GM23338 (cell line): ENCODE results near the gene CHRM5. TPM values are rescaled to one million over a fixed set of nuclear protein-coding genes. Genes with fewer than 3 reads are reported as not detected.

Source experiments
- ATAC-seq: fragments of 200-7000 bp; cut with Tn5 transposase; 3 replicates; pipeline ENCODE4 v1.9.1; 2020
- DNase-seq: peaks from one replicate; pipeline ENCODE4 v3.0.0-alpha.2; 2015; ENCODE audit warnings: low spot score
- H2AFZ ChIP-seq: fragments of 200-600 bp; sonication (generic); 2 replicates; pipeline ENCODE4 v1.8.0; 2016; ENCODE audit warnings: antibody characterized with exemption, mild to moderate bottlenecking, moderate library complexity
- H3F3A ChIP-seq: fragments of 200-600 bp; sonication (generic); replicated peaks from 2 replicates; pipeline ENCODE4 v1.8.0; 2017; ENCODE audit warnings: antibody characterized with exemption, mixed run types, low read depth
- H3K27ac ChIP-seq: fragments of 200-600 bp; sonication (generic); 2 replicates; pipeline ENCODE4 v1.6.1; 2016; ENCODE audit warnings: low read depth
- H3K27me3 ChIP-seq: fragments of 200-600 bp; sonication (generic); 2 replicates; pipeline ENCODE4 v1.8.0; 2016; ENCODE audit warnings: mild to moderate bottlenecking, mixed run types, moderate library complexity; ENCODE audit not compliant: insufficient read depth
- H3K36me3 ChIP-seq: fragments of 200-600 bp; sonication (generic); 2 replicates; pipeline ENCODE4 v1.8.0; 2016; ENCODE audit warnings: mild to moderate bottlenecking; ENCODE audit not compliant: insufficient read depth
- H3K4me1 ChIP-seq: fragments of 200-600 bp; sonication (generic); 2 replicates; pipeline ENCODE4 v1.8.0; 2016; ENCODE audit warnings: mild to moderate bottlenecking, moderate library complexity; ENCODE audit not compliant: insufficient read depth
- H3K4me2 ChIP-seq: fragments of 200-600 bp; sonication (generic); 2 replicates; pipeline ENCODE4 v1.7.1; 2017; ENCODE audit warnings: mixed run types
- H3K4me3 ChIP-seq: fragments of 200-600 bp; sonication (generic); 2 replicates; pipeline ENCODE4 v1.6.1; 2016; ENCODE audit warnings: mixed run types
- H3K79me2 ChIP-seq: fragments of 200-600 bp; sonication (generic); replicated peaks from 2 replicates; pipeline ENCODE4 v1.8.0; 2017; ENCODE audit warnings: mild to moderate bottlenecking; ENCODE audit not compliant: insufficient read depth
- H3K9me2 ChIP-seq: fragments of 200-600 bp; sonication (generic); 2 replicates; pipeline ENCODE4 v1.8.0; 2017; ENCODE audit not compliant: insufficient read depth
- H4K20me1 ChIP-seq: fragments of 200-600 bp; sonication (generic); replicated peaks from 2 replicates; pipeline ENCODE4 v1.8.0; 2017; ENCODE audit warnings: mild to moderate bottlenecking; ENCODE audit not compliant: insufficient read depth
- H3K27ac Mint-ChIP-seq: 2 replicates; pipeline ENCODE4 v1.8.0; 2020; ENCODE audit warnings: inconsistent platforms, mild to moderate bottlenecking, moderate library complexity, mixed read lengths
- H3K27me3 Mint-ChIP-seq: 3 replicates; pipeline ENCODE4 v1.8.0; 2022; ENCODE audit warnings: low read depth, mild to moderate bottlenecking, moderate library complexity, mixed read lengths, inconsistent platforms; ENCODE audit not compliant: insufficient read depth, poor library complexity
- H3K36me3 Mint-ChIP-seq: 3 replicates; pipeline ENCODE4 v1.8.0; 2021; ENCODE audit warnings: low read depth, mild to moderate bottlenecking, inconsistent platforms, moderate library complexity, mixed read lengths
- H3K4me1 Mint-ChIP-seq: 3 replicates; pipeline ENCODE4 v1.8.0; 2020; ENCODE audit warnings: mild to moderate bottlenecking, inconsistent platforms, mixed read lengths
- H3K4me3 Mint-ChIP-seq: 3 replicates; pipeline ENCODE4 v1.8.0; 2021; ENCODE audit warnings: moderate library complexity, mild to moderate bottlenecking, inconsistent platforms, mixed read lengths
- H3K9me3 Mint-ChIP-seq: 3 replicates; pipeline ENCODE4 v1.8.0; 2020; ENCODE audit warnings: moderate library complexity, mild to moderate bottlenecking, inconsistent platforms, mixed read lengths
- CTCF ChIP-seq, 2 experiments: fragments of 200-600 bp in 1 of 2; sonication (generic) in 1 of 2; conservative IDR thresholded peaks; 2 replicates each; pipeline versions ENCODE4 v1.5.1 to v1.6.1; 2016 to 2017; ENCODE audit warnings: antibody characterized with exemption in 2 of 2, low read depth in 2 of 2, mild to moderate bottlenecking in 2 of 2, moderate library complexity in 1 of 2
- ETS1 ChIP-seq: IDR thresholded peaks from 2 replicates; pipeline ENCODE4 v1.6.1; 2016; ENCODE audit warnings: antibody characterized with exemption
- EZH2 ChIP-seq: fragments of 200-600 bp; sonication (generic); IDR thresholded peaks from one replicate; pipeline ENCODE4 v1.8.0; 2017; ENCODE audit warnings: antibody characterized with exemption, mild to moderate bottlenecking, low read depth; ENCODE audit not compliant: unreplicated experiment
- EZH2phosphoT487 ChIP-seq: fragments of 200-600 bp; sonication (generic); IDR thresholded peaks from one replicate; pipeline ENCODE4 v1.8.1; 2018; ENCODE audit warnings: antibody characterized with exemption; ENCODE audit not compliant: unreplicated experiment
- NANOG ChIP-seq: IDR thresholded peaks from 2 replicates; pipeline ENCODE4 v1.6.1; 2016; ENCODE audit warnings: antibody characterized with exemption, borderline replicate concordance
- POLR2AphosphoS5 ChIP-seq: IDR thresholded peaks from 2 replicates; pipeline ENCODE4 v1.6.1; 2016; ENCODE audit warnings: antibody characterized with exemption, low read depth
- STAT1 ChIP-seq: IDR thresholded peaks from one replicate; pipeline ENCODE4 v1.6.1; 2016; ENCODE audit warnings: antibody characterized with exemption; ENCODE audit not compliant: unreplicated experiment
- ZNF331 ChIP-seq: fragments of 250-450 bp; sonication (Bioruptor Pico); IDR thresholded peaks from 2 replicates; pipeline ENCODE4 v1.5.0; 2020; ENCODE audit warnings: low read depth, mild to moderate bottlenecking, moderate library complexity
- ZNF462 ChIP-seq: fragments of 250-450 bp; sonication (Bioruptor Pico); IDR thresholded peaks from 2 replicates; pipeline ENCODE4 v1.5.0; 2020; ENCODE audit warnings: mild to moderate bottlenecking, moderate library complexity
- long read RNA-seq: library from polyadenylated mRNA; unstranded; transcript quantifications from one replicate; pipeline ENCODE4 v2.0.0, GENCODE V29; 2020; ENCODE audit not compliant: unreplicated experiment
- polyA plus RNA-seq: library from polyadenylated mRNA; unstranded; fragments of >200 nt; fragmentation: Nextera tagmentation; extraction: Ambion mirVana; gene quantifications from 2 replicates; pipeline ENCODE4 v1.2.1, GENCODE V29; 2016
- total RNA-seq: library from RNA; depleted of rRNA; stranded (reverse); fragments of >200 nt; shearing (Covaris generic); gene quantifications from 2 replicates; pipeline ENCODE4 v1.2.3, GENCODE V29; 2014; rRNA removed
- TF ChIP-seq, protein P1 (sequence below): IDR thresholded peaks from one replicate; pipeline ENCODE4 v1.6.1; 2018; ENCODE audit warnings: antibody characterized with exemption; ENCODE audit not compliant: unreplicated experiment

The CHRM5 gene, protein sequence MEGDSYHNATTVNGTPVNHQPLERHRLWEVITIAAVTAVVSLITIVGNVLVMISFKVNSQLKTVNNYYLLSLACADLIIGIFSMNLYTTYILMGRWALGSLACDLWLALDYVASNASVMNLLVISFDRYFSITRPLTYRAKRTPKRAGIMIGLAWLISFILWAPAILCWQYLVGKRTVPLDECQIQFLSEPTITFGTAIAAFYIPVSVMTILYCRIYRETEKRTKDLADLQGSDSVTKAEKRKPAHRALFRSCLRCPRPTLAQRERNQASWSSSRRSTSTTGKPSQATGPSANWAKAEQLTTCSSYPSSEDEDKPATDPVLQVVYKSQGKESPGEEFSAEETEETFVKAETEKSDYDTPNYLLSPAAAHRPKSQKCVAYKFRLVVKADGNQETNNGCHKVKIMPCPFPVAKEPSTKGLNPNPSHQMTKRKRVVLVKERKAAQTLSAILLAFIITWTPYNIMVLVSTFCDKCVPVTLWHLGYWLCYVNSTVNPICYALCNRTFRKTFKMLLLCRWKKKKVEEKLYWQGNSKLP
- total RNA-seq = not detected in 2 replicates
- not detected in 2 replicates for polyA plus RNA-seq
- long read RNA-seq = 0 reads

- DNase-seq = no peak
- Mint-ChIP-seq H3K4me3 (no peak within 1 kb of the TSS), H3K9me3 (no peaks in the 10 kb centered on the region), H3K27me3 (no peaks in the 10 kb centered on the region), H3K27ac (no peak within 1 kb of the TSS), H3K4me1 (peaks cover 4% of the 10 kb centered on the region; the same call in 1 of the 3 replicates), H3K36me3 (no peaks in the 10 kb centered on the region)
- Histone ChIP-seq H3K36me3 (no peaks in the 10 kb centered on the region), H3K4me2 (no peak within 1 kb of the TSS), H2AFZ (no peak within 1 kb of the TSS), H3K4me3 (no peak within 1 kb of the TSS), H3K4me1 (peaks cover 16% of the 10 kb centered on the region), H3K27me3 (no peaks in the 10 kb centered on the region), H3F3A (no peaks in the 10 kb centered on the region), H3K79me2 (no peaks in the 10 kb centered on the region), H4K20me1 (no peaks in the 10 kb centered on the region), H3K9me2 (no peaks in the 10 kb centered on the region), H3K27ac (no peak within 1 kb of the TSS)
- TF ChIP-seq STAT1 = no peak
- TF ChIP-seq, protein P1, sequence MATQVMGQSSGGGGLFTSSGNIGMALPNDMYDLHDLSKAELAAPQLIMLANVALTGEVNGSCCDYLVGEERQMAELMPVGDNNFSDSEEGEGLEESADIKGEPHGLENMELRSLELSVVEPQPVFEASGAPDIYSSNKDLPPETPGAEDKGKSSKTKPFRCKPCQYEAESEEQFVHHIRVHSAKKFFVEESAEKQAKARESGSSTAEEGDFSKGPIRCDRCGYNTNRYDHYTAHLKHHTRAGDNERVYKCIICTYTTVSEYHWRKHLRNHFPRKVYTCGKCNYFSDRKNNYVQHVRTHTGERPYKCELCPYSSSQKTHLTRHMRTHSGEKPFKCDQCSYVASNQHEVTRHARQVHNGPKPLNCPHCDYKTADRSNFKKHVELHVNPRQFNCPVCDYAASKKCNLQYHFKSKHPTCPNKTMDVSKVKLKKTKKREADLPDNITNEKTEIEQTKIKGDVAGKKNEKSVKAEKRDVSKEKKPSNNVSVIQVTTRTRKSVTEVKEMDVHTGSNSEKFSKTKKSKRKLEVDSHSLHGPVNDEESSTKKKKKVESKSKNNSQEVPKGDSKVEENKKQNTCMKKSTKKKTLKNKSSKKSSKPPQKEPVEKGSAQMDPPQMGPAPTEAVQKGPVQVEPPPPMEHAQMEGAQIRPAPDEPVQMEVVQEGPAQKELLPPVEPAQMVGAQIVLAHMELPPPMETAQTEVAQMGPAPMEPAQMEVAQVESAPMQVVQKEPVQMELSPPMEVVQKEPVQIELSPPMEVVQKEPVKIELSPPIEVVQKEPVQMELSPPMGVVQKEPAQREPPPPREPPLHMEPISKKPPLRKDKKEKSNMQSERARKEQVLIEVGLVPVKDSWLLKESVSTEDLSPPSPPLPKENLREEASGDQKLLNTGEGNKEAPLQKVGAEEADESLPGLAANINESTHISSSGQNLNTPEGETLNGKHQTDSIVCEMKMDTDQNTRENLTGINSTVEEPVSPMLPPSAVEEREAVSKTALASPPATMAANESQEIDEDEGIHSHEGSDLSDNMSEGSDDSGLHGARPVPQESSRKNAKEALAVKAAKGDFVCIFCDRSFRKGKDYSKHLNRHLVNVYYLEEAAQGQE = no peak
- TF ChIP-seq POLR2AphosphoS5 = no peak
- no peak for TF ChIP-seq CTCF (conservative IDR thresholded peaks at IDR 0.05; ENCODE audit: low read depth in 2 of 2)
- TF ChIP-seq ETS1 = no peak
- no peak for TF ChIP-seq EZH2phosphoT487
- TF ChIP-seq EZH2 = no peak
- no peak for TF ChIP-seq ZNF331 (CRISPR knock-in tag)
- TF ChIP-seq ZNF462 (CRISPR knock-in tag) = no peak
- TF ChIP-seq NANOG = no peak
- ATAC-seq = no peak
Measured at GRCh38 chr15:33968224-33968623, at the start of gene CHRM5. Gene CHRM5 (plus strand): TSS chr15:33968497. CDS start chr15:34062718, 94,221 bp downstream.
